SK-N-SH treated with all-trans-retinoic acid at 6 μM for 48 hours (cell line): ENCODE results near the gene PLA2G4A.

ENCODE experiments used
- ATAC-seq: fragments of 200-7000 bp; cut with Tn5 transposase; 3 replicates; pipeline ENCODE4 v1.9.1; 2020; ENCODE audit warnings: mild to moderate bottlenecking, moderate library complexity
- ARNTL ChIP-seq: fragments of 450-650 bp; formaldehyde crosslinking; IDR thresholded peaks from 2 replicates; pipeline ENCODE4 v1.5.0; 2020; ENCODE audit warnings: low read depth, mild to moderate bottlenecking, moderate library complexity, borderline replicate concordance
- BACH2 ChIP-seq: fragments of 250-450 bp; sonication (Bioruptor Pico); IDR thresholded peaks from 2 replicates; pipeline ENCODE4 v1.9.0; 2021; ENCODE audit warnings: mild to moderate bottlenecking, borderline replicate concordance
- CSDC2 ChIP-seq: fragments of 250-450 bp; sonication (Bioruptor Pico); IDR thresholded peaks from 2 replicates; pipeline ENCODE4 v1.5.0; 2020; ENCODE audit warnings: mild to moderate bottlenecking, moderate library complexity
- CSRNP3 ChIP-seq: fragments of 250-450 bp; sonication (Bioruptor Pico); IDR thresholded peaks from 2 replicates; pipeline ENCODE4 v1.5.1; 2021; ENCODE audit warnings: mild to moderate bottlenecking, moderate library complexity
- ESRRG ChIP-seq: fragments of 250-450 bp; sonication (Bioruptor Pico); IDR thresholded peaks from 2 replicates; pipeline ENCODE4 v1.6.1; 2021; ENCODE audit warnings: mild to moderate bottlenecking
- GLIS3 ChIP-seq: fragments of 250-450 bp; sonication (Bioruptor Pico); IDR thresholded peaks from 2 replicates; pipeline ENCODE4 v1.5.0; 2020; ENCODE audit warnings: mild to moderate bottlenecking, moderate library complexity
- ISL1 ChIP-seq: fragments of 250-450 bp; sonication (Bioruptor Pico); IDR thresholded peaks from 2 replicates; pipeline ENCODE4 v2.1.2; 2022; ENCODE audit warnings: mild to moderate bottlenecking, moderate library complexity
- OSR1 ChIP-seq: fragments of 250-450 bp; sonication (Bioruptor Pico); IDR thresholded peaks from 2 replicates; pipeline ENCODE4 v1.8.0; 2022; ENCODE audit warnings: moderate library complexity, mild to moderate bottlenecking, inconsistent platforms
- PPARA ChIP-seq: fragments of 250-450 bp; sonication (Bioruptor Pico); IDR thresholded peaks from 2 replicates; pipeline ENCODE4 v1.5.0; 2020; ENCODE audit warnings: mild to moderate bottlenecking, borderline replicate concordance
- RARB ChIP-seq: fragments of 250-450 bp; sonication (Bioruptor Pico); IDR thresholded peaks from 2 replicates; pipeline ENCODE4 v1.8.0; 2021; ENCODE audit warnings: mild to moderate bottlenecking, moderate library complexity
- TCF4 ChIP-seq: fragments of 250-450 bp; sonication (Bioruptor Pico); IDR thresholded peaks from 2 replicates; pipeline ENCODE4 v1.8.0; 2021; ENCODE audit warnings: mild to moderate bottlenecking, moderate library complexity, borderline replicate concordance
- TOX ChIP-seq: fragments of 250-450 bp; sonication (Bioruptor Pico); IDR thresholded peaks from 2 replicates; pipeline ENCODE4 v1.8.0; 2021; ENCODE audit warnings: mild to moderate bottlenecking, moderate library complexity, borderline replicate concordance
- ZC3H10 ChIP-seq: fragments of 250-450 bp; sonication (Bioruptor Pico); IDR thresholded peaks from 2 replicates; pipeline ENCODE4 v1.5.1; 2021; ENCODE audit warnings: mild to moderate bottlenecking, moderate library complexity
- ZFP3 ChIP-seq: fragments of 250-450 bp; sonication (Bioruptor Pico); IDR thresholded peaks from 2 replicates; pipeline ENCODE4 v1.5.0; 2020; ENCODE audit warnings: mild to moderate bottlenecking, moderate library complexity
- ZFP30 ChIP-seq: fragments of 450-650 bp; formaldehyde crosslinking; IDR thresholded peaks from 2 replicates; pipeline ENCODE4 v1.5.0; 2022; ENCODE audit warnings: mild to moderate bottlenecking, moderate library complexity
- ZNF565 ChIP-seq: fragments of 450-650 bp; formaldehyde crosslinking; conservative IDR thresholded peaks from 2 replicates; pipeline ENCODE4 v1.5.0; 2020; ENCODE audit warnings: low read depth, mild to moderate bottlenecking, moderate library complexity
- ZNF70 ChIP-seq: fragments of 450-650 bp; formaldehyde crosslinking; IDR thresholded peaks from 2 replicates; pipeline ENCODE4 v1.5.0; 2020; ENCODE audit warnings: mild to moderate bottlenecking, moderate library complexity
- ZNF8 ChIP-seq: fragments of 450-650 bp; formaldehyde crosslinking; IDR thresholded peaks from 2 replicates; pipeline ENCODE4 v1.5.0; 2020; ENCODE audit warnings: mild to moderate bottlenecking, moderate library complexity
- TF ChIP-seq, protein P1 (sequence below): fragments of 250-450 bp; sonication (Bioruptor Pico); IDR thresholded peaks from 2 replicates; pipeline ENCODE4 v1.8.0; 2020; ENCODE audit warnings: mild to moderate bottlenecking, moderate library complexity, borderline replicate concordance
- TF ChIP-seq, protein P2 (sequence below): fragments of 250-450 bp; sonication (Bioruptor Pico); IDR thresholded peaks from 2 replicates; pipeline ENCODE4 v1.8.0; 2021; ENCODE audit warnings: low read depth, mild to moderate bottlenecking, moderate library complexity, borderline replicate concordance
- TF ChIP-seq, protein P3 (sequence below): fragments of 250-450 bp; sonication (Bioruptor Pico); IDR thresholded peaks from 2 replicates; pipeline ENCODE4 v1.5.0; 2020; ENCODE audit warnings: mild to moderate bottlenecking, moderate library complexity

The PLA2G4A gene

GRCh38 chr1:186849271-186849671 lies 20.5 kb downstream of the PLA2G4A start:
- no peak for ATAC-seq
- TF ChIP-seq CSDC2 (CRISPR knock-in tag) = no peak
- TF ChIP-seq ARNTL = no peak
- TF ChIP-seq CSRNP3 (CRISPR knock-in tag) = no peak
- no peak for TF ChIP-seq BACH2 (CRISPR knock-in tag)
- no peak for TF ChIP-seq ZNF565 (CRISPR knock-in tag)
- TF ChIP-seq, protein P1, sequence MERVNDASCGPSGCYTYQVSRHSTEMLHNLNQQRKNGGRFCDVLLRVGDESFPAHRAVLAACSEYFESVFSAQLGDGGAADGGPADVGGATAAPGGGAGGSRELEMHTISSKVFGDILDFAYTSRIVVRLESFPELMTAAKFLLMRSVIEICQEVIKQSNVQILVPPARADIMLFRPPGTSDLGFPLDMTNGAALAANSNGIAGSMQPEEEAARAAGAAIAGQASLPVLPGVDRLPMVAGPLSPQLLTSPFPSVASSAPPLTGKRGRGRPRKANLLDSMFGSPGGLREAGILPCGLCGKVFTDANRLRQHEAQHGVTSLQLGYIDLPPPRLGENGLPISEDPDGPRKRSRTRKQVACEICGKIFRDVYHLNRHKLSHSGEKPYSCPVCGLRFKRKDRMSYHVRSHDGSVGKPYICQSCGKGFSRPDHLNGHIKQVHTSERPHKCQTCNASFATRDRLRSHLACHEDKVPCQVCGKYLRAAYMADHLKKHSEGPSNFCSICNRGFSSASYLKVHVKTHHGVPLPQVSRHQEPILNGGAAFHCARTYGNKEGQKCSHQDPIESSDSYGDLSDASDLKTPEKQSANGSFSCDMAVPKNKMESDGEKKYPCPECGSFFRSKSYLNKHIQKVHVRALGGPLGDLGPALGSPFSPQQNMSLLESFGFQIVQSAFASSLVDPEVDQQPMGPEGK = no peak
- no peak for TF ChIP-seq ZNF70 (CRISPR knock-in tag)
- no peak for TF ChIP-seq RARB
- TF ChIP-seq TCF4 = no peak
- TF ChIP-seq, protein P2, sequence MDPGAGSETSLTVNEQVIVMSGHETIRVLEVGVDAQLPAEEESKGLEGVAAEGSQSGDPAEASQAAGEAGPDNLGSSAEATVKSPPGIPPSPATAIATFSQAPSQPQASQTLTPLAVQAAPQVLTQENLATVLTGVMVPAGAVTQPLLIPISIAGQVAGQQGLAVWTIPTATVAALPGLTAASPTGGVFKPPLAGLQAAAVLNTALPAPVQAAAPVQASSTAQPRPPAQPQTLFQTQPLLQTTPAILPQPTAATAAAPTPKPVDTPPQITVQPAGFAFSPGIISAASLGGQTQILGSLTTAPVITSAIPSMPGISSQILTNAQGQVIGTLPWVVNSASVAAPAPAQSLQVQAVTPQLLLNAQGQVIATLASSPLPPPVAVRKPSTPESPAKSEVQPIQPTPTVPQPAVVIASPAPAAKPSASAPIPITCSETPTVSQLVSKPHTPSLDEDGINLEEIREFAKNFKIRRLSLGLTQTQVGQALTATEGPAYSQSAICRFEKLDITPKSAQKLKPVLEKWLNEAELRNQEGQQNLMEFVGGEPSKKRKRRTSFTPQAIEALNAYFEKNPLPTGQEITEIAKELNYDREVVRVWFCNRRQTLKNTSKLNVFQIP = no peak
- no peak for TF ChIP-seq ZNF8 (CRISPR knock-in tag)

DNA sequence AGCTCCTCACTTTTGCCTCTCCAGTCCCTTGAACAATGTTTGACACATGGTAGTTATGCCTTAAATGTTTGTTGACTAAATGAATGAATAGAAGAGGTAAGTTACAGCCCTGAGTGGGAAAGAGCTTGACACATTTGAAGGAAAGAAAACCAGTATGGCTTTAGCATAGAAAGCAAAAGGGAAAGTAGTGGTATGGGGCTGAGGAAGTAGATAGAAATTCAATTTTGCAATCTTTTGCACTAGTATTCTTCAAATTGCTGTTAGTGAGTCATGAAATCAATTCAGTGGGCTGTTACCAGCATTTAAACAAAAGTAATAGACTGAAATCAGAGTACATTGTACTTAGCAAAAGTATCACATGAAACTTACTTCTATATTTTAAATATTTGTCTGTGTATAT lies 21.1 kb downstream of the PLA2G4A start:
- no peak for TF ChIP-seq ZFP3
- no peak for TF ChIP-seq RARB
- TF ChIP-seq ARNTL = no peak
- TF ChIP-seq ZFP30 (CRISPR knock-in tag) = no peak
- no peak for TF ChIP-seq GLIS3 (CRISPR knock-in tag)
- TF ChIP-seq ZC3H10 (CRISPR knock-in tag) = no peak
- no peak for TF ChIP-seq CSDC2 (CRISPR knock-in tag)
- TF ChIP-seq TCF4 = no peak
- no peak for TF ChIP-seq BACH2 (CRISPR knock-in tag)
- ATAC-seq = no peak

DNA sequence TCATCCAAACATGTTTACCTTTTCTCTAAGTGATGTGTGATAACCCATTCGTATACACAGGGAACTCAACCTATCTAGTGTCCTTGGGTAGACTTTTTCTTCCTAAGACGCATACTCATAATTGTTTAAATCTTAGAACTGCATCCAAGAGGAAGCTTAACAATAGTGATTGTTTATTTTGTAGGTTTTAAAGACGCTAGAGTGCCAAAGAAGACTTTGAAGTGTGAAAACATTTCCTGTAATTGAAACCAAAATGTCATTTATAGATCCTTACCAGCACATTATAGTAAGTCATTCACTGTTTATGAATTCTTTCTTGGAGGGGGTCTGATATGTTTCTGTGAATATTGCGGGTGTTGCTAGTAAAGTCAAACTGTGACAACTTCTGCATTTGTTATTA lies 25.4 kb downstream of the PLA2G4A start:
- no peak for ATAC-seq
- TF ChIP-seq CSRNP3 (CRISPR knock-in tag) (no peak), ZFP3 (no peak), OSR1 (no peak), TOX (CRISPR knock-in tag) (no peak), PPARA (CRISPR knock-in tag) (no peak), ZC3H10 (CRISPR knock-in tag) (no peak), ARNTL (no peak), CSDC2 (CRISPR knock-in tag) (no peak), BACH2 (CRISPR knock-in tag) (no peak), ZNF565 (CRISPR knock-in tag) (no peak), ZFP30 (CRISPR knock-in tag) (no peak), TCF4 (no peak), ISL1 (CRISPR knock-in tag) (no peak), ESRRG (CRISPR knock-in tag) (no peak)
- TF ChIP-seq, protein P3, sequence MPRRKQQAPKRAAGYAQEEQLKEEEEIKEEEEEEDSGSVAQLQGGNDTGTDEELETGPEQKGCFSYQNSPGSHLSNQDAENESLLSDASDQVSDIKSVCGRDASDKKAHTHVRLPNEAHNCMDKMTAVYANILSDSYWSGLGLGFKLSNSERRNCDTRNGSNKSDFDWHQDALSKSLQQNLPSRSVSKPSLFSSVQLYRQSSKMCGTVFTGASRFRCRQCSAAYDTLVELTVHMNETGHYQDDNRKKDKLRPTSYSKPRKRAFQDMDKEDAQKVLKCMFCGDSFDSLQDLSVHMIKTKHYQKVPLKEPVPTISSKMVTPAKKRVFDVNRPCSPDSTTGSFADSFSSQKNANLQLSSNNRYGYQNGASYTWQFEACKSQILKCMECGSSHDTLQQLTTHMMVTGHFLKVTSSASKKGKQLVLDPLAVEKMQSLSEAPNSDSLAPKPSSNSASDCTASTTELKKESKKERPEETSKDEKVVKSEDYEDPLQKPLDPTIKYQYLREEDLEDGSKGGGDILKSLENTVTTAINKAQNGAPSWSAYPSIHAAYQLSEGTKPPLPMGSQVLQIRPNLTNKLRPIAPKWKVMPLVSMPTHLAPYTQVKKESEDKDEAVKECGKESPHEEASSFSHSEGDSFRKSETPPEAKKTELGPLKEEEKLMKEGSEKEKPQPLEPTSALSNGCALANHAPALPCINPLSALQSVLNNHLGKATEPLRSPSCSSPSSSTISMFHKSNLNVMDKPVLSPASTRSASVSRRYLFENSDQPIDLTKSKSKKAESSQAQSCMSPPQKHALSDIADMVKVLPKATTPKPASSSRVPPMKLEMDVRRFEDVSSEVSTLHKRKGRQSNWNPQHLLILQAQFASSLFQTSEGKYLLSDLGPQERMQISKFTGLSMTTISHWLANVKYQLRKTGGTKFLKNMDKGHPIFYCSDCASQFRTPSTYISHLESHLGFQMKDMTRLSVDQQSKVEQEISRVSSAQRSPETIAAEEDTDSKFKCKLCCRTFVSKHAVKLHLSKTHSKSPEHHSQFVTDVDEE = no peak
- TF ChIP-seq, protein P2 = no peak
- TF ChIP-seq, protein P1 = no peak
